NCI-H226 (cell line): ENCODE measurements around the gene OAF.
"Not testable (repeated sequence)": the region's sequence is repeated elsewhere in the genome, so short reads cannot be mapped to it uniquely, and the experiment has no call there.

ENCODE experiments used
- DNase-seq: peaks from one replicate; pipeline ENCODE4 v3.0.0-alpha.2; 2015

OAF gene

DNA sequence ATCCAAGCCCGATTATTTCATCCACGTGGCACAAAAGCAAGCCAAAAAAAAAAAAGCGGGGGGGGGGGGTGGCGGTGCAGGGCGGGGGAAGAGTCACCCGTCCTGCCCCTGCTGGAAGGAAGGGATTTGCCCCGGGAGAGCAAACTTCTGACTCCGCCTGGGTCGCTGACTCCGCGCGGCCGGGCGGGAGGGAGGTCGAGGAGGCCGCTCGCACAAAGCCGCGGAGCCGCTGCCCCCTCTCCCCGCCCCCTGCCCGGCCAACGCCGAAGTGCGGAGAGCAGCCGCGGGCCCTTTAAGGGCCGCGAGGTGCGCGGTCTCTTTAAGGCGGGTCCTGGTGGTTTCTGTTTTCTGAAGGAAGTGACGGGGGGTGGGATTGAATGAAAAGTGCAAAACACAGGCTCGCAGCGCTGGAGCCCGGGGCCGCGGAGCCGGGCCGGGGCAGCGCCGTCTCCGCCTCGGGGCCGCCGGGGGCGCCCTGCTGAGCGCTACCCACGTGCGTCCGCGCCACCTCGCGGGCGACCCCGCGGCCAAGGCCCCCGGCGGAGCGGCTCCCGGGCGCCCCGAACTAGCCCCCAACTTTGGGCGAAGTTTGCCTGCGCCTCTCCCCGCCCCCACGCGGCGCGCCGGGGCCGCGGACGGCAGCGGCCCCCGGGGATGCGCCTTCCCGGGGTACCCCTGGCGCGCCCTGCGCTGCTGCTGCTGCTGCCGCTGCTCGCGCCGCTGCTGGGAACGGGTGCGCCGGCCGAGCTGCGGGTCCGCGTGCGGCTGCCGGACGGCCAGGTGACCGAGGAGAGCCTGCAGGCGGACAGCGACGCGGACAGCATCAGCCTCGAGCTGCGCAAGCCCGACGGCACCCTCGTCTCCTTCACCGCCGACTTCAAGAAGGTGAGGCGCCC is at the start of gene OAF:
Gene OAF (plus strand): TSS at position 407 of the 896 bp plus-strand sequence. CDS start 248 bp downstream, at position 655.
- DNase-seq = peak; percentile 71

DNA sequence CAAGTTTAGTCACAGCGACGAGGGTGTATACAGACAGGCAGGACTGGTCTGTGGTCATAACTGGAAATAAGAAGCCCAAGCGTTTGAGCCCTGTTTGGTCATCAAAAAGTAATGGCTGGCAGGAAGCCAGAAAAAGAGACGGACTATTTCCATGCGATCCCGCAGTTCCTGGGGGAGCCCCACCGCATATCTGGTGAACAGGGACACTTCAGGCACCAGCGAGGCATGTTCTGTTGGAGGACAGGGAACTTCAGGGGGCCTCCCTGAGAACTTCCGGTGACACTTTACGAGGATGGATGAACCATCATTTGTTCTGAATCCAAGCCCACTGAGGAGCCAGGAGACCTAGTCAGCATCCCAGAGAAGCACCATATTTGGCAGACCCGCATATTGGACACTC is 43.2 kb upstream of the OAF start:
- no peak for DNase-seq

DNA sequence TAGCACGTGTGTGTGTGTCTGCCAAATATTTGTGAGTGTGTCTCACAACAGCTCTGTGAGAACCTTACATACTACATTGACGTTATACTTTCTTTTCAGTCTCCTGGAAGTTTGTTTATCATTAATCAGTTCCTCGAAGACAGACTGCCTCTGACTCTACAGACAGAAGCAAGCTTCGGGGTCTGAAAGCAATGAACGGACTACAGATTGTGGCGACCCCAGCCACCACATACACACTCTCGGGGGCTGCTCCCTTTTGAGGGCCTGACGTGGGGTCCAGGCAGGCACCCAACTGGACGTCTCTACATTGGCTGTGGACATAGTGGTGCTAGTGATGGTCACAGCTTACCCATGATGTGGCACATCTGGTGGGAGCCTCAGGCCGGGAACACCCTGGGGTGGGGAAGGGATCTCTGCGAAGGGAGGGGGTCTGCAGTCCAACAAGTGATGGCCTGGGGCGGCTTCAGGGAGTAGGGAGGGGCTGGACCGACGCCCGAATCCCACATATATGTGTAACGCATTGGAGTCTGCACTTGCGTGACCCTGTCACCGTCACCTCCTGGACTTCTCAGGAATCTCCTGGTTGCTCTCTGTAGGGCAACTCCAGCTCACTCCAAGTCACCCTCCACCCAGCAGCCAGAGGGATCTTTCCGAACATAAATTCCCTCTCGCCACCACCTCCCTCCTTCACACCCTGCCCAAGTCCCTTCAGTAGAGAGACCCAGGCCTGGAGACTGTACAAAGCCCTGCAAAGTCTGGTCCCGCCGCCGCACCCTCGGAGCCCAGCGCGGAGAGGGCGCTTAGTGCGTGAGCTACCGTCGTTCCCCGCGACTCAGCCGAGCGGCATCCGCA is 42.5 kb upstream of the OAF start:
- no peak for DNase-seq

DNA sequence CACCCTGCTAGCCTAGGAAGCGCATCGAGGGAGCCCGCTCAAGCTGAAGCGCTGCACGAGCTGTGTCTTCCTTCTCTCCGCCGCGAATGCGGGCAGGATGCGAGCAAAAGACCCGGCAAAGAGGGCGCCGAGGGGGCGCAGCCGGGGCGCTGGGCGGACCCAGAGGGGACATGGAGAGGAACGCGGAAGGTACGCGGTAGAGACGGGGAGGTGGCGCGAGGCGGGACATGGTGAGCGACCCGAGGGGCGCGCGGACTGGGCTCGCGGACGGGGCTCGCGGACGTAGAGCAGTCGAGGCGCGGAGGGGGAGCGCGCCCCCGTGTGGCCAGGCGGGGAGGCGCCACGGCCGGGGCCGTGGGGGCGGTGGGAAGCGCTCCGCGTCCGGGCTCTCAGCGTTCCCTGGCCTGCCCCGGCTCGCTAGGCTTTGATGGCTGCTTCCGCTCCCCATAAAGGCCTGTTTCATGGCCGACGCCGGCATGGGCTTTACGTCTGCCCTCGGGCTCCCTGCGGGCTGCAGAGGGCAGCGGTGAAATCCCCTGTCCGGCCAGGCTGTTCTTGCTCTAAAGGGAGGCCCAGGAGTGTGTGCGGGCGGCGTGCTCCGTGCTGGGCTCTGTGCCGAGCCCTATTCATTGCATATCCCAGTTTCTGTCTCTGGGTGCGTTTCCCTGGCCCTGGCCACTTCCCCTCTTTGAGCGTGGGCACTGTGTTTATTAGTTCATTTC is 41.7 kb upstream of the OAF start:
- peak; percentile 51 for DNase-seq

DNA sequence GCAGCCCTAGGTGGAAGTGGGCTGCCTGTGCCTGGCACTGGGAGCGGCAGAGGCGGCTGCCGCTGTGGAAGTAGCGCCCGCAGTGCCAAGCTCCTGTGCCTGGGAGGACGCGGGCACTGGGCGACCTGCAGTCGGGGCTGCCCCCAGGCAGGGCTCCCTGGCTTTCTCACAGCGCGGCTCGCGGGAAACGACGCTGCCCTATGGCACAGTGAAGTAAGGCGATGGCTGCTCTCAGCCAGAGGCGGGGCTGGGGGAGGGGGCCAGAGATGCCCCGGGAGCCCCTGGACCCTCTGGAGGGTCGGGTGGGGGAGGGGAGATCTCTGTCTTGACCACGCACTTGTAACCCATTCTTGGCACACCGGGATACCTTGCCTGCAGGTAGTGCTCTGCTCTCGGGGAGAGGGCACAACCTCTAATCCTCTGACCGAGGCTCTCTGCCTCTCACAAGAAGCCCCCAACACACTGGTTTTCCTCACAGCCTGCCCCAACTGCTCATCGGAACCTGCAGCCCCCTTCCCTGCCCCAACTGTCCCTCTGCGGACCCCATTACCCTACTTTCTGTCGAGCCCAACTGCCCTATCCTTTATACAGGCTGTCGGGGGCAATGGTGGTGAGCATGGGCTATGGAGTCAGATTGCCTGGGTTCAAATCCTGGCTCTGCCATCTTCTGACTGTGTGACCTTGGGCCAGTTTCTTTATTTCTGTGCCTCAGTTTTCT is 40.7 kb upstream of the OAF start:
- DNase-seq = no peak

DNA sequence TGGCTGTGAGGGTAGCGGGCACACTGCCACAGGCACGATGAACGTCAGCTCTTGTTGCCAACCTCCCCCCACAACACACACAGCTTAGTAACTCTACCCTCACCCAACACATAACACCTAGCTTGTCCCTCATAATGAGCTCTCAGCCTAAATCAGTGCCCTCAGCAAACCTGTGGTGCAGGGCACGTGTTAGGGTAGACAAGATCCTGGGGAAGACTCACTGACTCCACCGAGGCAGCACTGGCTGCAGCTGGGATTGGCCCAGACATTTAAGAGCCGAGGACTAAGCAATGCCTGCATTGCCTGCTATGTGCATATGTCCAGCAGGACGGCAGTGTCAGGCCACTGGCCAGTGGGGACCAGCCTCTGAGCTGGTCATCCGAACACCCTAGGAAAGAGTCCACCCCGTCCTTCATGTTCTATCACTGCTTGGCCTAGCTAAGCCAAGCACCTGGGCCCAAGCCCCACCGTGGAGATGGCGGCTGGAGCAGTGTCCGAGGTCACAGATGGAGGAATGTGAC is 40.0 kb upstream of the OAF start:
- no peak for DNase-seq

DNA sequence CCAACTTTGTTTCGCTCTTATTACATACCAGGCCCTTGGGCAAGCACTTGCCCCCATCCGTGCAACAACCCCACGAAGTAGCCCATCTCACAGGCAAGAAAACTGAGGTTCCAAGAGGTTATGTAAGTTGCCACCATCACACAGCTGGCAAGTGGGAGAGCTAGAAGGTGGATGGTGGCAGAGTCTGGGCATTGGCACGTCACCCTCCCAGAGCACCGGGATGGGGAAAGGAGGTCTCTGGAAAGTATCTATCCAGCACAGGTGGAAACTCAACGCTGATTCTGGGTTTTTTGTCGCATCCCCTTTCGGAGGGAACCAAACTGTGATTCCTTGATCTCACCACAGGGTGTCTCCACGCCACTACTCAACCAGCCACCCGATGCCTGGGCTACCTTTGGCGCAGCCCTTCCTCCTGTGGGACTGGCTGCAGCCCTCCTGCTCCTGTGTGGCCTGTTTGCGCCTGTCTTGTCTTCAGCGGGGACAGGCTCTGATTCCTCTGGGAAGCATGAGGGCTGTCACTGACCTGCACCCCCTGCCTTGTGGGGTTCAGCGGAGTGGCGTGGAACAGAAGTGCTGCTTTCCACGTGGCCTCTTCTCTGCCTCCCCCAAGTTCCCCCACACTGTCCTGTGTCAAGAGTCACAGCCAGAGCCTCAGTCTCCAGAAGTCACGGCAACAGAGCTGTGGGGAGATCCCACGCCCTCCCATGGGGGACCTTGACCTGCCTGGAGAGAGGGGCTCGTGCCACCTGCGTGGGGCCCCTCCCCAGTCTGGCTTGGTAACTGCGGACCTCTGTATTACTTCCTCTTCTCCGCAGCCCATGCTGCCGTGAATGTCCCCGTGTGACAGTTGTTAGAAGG is 38.5 kb upstream of the OAF start:
- peak; percentile 26 for DNase-seq

DNA sequence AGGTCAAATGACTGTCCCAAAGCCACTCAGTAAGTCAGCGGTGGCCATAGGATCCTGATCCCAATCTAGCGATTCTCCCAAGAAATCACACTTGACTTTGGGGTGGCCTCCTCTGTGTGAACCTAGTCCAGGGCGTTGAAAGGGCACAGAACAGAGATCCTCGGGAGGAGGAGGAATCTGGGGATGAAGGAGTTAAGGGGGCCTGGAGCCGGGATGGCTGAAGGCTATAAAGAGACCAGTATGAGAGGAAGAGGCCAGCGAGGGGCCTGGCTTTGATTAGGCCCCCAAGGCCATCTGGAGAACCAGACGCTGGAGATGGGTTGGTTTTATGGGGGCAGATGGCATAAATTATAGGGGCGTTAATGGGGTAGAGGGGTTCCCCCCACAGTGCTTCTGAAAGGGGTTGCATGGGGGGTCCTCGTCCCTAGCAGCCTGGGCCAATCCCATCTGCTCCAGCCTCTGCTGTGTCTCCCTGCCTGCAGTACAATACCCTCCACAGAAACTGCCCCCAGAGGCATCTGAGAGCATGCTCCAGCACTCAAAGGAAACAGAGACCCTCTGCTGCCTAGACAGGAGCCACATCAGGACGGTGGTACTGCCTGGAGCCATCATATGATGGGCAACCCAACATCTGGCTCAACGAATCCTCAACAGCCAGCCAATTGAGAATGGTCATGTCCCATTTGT is 37.7 kb upstream of the OAF start:
- DNase-seq = no peak

DNA sequence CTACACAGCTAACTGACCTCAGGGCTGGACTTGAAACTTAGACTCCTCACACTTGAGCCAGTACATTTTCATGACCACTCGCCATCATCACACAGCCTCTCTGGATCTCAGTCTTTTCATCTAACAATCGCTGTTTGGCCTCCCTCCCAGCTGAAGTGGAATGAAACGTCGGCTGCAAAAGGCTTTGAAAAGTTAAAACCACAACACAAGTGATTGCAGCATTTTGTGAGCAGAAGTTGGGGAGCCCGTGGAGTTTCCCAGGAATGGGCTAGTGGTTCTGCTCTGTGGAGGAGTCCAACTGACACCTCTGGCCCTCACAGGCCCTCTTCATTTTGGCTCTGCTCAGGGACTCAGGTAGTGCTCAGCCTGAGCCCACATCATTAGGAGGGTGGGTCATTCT is 37.0 kb upstream of the OAF start:
- no peak for DNase-seq

DNA sequence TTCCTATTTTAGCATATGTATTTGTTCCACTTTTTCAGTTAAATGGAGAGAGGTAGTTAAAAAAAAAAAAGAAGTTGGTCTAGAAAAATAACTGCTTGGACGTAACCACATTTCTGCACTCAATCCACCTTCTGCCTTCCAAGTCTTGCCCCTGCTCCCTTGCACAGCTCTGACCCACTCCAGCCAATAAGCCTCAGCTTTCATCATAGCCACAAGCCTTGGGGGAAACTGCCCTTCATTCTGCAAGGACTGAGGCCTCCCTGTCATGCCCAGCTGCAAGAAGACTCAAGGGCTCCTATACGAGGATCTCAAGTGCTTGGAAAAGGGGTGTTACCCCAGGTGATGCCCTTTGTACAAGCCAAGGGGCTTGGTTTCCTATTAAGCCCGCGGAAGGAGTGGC is 36.0 kb upstream of the OAF start:
- DNase-seq = no peak

DNA sequence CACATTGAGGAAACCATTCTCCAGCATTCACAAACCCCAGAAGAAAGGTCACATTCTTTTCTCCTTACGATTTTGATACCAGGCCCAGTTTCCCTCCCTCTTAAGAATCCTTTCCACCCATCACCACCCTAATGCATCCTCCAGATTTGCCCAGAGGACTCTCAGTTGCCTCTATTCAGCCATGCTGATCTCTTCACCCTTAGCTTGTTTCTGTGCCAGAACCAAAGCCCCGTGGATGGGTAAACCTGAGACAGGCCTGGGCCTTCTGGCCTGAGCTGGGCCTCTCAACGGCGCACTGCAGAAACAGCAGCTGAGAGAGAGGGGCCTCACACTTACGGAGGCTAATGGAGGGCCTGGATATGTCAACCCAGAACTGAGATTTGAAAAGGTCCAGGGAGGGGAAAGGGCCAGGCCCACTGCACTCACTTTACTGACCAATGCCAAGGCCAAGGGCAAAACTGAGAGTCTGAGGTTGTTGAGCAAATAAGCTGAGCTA is 32.2 kb upstream of the OAF start:
- no peak for DNase-seq

DNA sequence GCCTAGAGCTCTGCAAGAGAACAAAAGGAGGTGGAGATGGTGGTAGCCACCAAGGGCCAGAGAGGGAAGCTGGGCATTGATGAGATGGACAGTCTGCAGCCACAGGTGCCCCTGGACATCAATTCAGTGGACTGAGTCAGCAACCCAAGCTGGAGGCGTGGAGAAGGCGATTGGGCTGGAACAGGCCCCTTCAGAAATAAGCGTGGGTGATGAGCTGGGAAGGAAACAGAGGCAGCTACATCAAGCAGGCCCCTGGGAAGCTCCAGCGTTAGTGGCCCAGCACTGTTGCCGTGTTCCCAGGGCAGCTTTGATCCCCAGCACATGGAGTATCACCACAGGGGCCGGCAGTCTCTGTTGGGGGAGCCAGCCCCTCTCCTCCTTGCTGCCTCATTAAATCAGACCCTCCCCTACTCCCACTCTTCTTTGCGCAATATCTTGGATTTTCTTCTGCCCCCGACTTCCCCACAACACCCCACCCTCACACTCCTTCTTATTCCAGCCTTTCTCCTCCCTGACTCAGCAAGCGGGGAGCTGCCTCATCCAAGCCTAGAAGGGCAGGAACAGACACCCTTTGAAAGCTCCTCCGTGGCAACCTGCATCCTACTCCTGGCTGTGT is 31.7 kb upstream of the OAF start:
- DNase-seq = no peak

DNA sequence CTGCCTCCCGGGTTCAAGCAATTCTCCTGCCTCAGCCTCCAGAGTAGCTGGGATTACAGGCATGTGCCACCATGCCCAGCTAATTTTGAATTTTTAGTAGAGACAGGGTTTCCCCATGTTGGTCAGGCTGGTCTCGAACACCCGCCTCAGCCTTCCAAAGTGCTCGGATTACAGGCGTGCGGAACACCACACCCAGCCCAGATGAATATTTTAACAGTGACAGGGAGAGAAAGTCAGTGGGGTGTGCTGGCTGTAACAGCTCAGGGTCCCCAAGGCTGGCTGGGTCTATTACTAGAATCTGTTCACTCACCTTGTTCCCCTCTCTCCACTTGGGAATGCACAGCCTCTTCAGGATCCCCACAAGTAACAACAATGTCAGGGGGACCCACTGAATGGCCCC is 30.8 kb upstream of the OAF start:
- not testable (repeated sequence) for DNase-seq

DNA sequence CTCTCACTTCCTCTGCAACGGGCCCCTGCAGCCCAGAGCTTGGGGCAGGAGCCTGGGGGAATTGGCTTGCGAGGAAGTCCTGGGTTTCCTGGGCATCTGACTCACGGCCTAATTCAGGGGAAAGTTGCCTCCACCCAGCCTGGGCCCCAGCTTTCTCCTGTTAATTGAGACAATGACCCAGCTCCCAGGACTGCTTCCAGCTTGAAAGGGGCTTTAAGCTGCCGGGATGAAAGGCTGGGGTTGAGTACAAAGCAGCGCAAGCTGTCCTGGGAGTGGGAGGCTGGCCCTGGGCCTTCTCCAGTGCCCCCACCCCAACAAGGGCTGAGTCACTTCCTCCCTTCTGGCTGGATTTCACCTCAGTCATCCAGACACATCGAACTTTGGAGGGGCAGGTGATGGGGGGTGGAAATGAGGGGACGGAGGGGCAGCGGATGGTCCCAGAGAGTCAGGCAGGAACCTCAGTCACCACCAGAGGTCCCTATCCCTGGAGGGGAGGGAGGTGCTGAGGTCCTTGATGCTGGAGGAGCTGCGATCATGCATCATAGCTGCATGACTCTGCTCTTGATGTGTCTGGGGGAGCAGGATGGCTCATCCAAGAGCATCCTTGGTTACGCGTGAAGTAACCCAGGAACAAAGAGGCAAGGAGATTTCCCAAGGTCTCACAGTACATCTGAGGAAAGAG is 30.1 kb upstream of the OAF start:
- peak; percentile 48 for DNase-seq

DNA sequence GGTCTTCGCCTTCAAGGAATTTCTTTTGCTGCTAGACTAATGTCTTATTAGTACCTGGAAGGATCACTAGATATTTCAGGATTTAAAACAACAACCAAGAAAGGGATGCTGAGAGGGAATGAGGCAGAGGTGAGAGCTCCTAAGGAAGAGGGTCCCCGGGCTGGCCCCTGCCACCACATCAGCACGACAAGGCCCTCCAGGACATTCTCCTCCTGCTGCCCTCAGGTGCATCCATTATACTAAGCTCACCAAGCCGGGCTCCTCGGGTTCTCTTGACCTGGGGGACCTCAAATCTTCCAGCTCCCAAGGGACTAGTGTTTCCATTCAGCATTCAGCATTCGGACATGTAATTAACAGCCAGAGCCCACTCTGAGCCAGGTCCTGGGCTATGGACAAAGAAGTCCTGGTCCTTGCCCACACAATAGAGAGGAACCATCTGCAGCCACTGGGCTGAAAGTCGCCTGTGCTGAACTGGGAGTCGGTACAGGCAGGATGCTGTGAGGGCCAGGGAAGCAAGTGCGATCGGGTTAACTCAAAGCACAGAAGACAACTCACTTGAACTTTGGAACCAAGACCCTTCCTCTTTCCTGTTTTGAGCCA is 29.4 kb upstream of the OAF start:
- DNase-seq = no peak

DNA sequence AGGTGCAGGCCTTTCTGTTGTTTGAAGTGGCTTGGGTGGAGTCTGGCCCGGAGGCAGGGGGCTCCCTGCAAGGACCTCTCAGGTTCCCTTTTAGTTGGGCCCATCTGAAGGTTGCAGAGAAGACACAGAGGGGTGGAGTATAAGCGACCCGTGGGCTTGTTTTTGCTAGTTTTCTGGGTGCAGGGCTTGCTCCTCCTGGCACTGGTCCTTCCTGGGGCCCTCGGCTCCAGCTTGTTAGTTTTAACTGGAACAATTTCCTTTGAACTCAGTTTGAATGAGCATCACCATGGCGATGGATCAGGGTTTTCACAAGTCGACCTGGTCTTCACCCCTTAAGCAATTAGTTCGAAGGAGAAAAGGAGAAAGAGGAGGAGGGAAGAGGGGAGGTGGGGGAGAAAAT is 28.5 kb upstream of the OAF start:
- no peak for DNase-seq

DNA sequence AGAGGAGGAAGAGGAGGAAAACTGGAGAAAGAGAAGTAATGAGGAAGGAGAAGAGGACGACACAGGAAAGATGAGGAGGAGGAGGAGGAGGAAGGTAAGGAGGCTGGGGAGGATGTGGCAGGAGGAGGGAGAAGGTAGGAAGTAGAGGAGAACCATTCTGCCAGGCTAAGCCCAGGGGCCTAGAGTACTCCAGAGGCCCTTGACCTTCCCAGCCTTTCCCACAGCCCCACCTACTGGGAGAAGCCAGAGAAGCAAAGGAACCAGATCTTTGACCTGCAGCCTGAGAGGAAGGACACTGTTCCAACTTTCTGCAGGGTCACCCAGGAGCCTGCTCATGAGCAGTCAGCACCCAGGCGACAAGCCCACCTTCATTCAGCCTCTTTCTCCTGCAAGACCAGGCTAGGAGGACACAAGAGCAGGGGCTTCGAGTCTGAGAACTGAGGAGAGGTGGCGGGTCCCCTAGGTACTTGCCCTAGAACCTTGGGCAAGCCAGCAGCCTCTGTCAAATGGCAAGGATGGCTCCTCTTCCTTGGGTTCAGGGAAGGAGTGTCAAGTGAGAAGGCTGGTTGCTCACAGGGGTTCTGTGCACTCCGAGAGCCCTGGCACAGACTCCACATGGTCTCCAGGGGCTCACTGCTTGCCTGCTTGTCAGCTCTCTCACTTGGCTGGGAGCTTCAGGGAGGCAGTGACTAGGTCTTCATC is 27.9 kb upstream of the OAF start:
- DNase-seq = peak; percentile 13

DNA sequence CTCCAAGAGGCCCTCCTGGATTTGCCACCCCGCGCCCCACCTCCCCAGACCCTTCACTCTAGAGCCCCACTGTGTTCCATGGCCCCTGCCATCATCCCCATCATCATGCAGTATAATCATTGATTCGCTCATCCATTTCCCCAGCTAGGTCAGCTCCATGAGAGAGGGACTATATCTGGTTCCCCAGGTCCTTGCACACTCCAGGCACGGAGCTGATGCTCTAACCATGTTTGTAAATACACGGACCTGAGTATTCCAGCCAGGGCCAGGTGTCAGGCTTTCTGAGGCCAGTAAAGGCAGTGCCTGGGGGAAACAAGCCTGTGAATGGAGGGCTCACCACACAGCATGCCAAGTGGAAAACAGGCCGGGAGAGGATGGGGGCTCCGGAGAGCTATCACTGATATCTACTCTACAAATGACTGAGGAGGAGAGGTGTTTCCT is 27.1 kb upstream of the OAF start:
- DNase-seq = no peak
